Activated CD8-positive, alpha-beta memory T cell treated with anti-CD3 and anti-CD28 coated beads, Interleukin-2, amount 50 U/mL, for 24 hours (primary cell): ENCODE data around the gene GNA15.
A peak's percentile ranks its signal among the peaks of the same experiment; 100 is the strongest.
"Not testable (repeated sequence)": the region's sequence is repeated elsewhere in the genome, so short reads cannot be mapped to it uniquely, and the experiment has no call there.

Experiments used
- DNase-seq: peaks from one replicate; pipeline ENCODE4 v3.0.0-alpha.2; 2020; ENCODE audit errors: extremely low read depth

The GNA15 gene

DNA sequence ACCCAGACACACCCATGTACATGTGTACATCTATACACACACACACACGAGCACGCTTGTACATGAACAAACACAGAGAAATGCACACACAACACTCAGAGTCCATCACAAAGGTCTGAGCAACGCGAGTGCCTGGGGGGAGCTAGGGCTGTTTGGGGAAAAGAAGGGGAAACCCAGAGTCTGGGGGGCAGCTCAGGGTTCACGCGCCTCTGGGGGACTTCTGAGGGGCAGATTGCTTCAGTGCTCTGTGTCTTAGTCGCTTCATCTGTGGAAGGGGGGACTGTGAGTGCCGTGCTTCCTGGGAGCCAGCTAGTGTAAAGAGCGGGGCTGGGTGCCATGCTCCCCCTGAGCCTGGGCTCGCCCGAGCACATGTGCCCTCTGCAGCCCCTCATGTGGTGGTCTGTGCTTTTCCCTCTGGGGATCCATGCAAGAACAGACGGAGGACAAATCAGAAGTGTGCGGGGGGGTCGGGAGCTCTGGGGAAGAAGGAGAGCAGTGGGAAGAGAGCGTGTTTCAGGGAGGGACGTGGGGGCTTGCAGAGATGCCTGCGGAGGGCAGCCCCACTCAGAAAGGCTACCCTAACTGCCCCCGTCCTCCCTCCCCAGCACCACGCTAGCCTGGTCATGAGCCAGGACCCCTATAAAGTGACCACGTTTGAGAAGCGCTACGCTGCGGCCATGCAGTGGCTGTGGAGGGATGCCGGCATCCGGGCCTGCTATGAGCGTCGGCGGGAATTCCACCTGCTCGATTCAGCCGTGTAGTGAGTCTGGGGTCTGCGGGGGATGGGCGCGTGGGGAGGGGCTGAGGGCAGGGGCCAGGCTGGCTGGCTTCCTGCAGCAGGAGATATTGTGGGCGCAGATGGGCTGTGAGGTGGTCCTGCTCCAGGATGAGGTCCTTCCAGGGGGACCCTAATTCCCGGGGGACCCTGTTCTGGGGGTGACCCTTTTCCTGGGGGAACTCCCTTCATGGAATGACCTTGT, 14.0 kb downstream of the GNA15 start:
- DNase-seq = no peak

DNA sequence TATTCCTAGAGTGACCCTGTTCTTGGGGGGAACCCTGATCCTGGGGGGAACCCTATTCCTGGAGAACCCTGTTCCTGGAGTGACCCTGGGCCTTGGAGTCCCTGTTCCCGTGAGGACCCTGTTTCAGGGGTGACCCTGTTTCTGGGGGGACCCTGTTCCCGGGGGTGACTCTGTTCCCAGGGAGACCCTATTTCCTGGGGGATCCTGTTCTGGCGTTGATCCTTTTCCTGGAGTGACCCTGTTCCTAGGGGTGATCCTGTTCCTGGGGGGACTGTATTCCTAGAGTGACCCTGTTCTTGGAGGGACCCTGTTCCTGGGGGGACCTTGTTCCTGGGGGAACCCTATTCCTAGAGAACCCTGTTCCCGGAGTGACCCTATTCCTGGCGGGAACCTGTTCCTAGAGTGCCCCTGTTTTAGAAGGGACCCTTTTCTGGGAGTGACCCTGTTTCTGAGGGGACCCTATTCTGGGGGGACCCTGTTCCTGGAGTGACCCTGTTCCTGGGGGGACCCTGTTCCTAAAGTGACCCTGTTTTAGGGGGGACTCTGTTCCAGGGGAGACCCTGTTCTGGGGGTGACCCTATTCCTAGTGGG, 15.0 kb downstream of the GNA15 start:
- DNase-seq = no peak

DNA sequence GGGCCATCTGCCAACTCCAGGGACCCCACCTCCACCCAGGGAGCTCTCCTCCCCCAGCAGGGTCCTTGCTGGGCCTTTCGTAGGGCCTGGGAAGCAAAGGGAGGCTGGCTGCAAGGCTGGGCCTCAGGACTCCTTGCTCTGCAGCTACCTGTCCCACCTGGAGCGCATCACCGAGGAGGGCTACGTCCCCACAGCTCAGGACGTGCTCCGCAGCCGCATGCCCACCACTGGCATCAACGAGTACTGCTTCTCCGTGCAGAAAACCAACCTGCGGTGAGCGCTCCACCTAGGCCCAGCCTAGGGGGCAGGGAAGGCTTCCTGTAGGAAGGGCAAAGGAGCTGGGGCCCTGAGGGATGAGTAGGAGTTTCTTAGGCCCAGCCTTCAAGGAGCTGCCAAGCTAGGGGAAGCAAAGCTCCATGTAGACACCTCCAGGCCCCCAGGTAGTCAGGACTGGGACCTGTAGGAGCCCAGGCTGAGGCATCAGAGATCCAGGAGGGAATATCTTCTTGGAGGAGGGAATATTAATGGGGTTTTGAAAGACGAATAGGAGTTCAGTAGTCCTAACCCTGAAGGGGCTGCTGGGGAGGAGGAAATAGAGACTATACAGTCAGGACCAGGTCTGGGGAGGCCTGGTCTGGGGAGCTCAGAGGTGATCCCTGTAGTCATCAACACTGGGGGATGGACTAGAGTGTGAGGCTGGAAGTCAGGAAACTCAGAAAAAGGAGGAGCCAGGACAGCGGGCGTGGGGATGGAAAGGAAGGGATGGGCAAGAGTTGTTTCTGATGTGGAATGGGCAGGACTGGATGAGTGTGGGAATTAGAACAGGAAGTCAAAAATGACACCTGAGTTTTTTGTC, 16.0 kb downstream of the GNA15 start:
- no peak for DNase-seq

DNA sequence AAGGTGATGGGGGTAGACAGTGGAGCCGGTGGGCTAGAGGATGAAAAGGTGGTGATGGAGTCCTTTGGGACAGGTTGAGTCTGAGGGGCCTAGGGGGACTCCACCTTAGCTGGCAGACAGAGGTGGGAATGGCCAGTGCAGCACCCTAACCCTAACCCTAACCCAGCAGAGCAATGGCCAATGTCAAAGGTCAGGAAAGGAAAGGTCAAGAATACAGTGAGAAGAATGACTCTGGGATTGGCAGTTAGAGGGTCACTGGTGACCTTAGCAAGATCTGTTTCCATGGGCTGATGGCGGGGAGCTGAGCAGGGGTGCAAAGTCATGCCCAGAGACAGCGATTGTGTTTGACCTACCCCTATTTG, 16.6 kb downstream of the GNA15 start:
- DNase-seq = no peak

DNA sequence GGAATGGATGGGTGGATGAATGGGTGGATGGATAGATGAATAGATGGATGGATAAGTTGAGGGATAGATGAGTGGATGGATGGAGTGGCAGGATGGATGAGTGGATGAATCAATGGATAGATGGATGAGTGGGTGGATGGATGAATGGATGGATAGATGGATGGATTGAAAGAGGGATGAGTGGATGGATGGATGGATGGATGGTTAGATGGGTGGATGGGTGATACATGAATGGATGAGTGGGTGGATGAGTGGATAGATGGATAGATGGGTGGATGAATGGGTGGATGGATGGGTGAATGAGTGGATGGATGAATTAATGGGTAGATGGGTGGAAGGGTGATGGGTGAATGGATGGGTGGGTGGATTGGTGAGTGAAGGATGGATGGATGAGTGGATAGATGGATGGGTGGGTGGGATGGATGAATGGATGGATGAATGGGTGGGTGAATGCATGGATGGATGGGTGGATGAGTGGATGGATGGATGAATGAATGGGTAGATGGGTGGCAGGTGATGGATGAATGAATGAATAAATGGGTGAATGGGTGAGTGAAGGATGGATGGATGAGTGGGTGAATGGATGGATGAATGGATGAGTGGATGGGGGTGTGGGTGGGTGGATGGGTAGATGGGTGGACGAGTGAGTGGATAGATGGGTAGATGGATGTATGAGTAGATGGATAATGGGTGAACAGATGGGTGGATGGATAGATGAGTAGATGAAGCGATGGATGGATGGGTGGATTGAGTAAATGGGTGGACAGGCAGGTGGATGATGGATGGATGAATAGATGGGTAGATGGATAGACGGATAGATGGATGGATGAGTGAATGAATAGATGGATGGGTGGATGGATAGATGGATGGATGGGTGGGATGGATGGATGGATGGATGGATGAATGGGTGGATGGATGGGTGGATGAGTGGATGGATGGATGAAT, 17.7 kb downstream of the GNA15 start:
- DNase-seq = no peak

DNA sequence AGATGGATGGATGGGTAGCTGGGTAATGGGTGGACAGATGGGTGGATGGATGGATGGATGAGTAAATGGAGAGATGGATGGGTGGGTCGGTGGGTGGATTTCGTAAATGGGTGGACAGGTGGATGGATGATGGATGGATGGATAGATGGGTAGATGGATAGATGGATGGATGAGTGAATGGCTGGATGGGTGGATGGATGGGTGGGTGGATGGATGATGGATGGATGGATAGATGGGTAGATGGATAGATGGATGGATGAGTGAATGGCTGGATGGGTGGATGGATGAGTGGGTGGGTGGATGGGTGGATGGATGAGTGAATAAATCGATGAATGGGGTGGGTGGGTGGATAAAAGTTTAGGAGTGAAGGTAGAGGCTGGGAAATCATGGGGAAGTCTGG, 18.6 kb downstream of the GNA15 start:
- not testable (repeated sequence) for DNase-seq

DNA sequence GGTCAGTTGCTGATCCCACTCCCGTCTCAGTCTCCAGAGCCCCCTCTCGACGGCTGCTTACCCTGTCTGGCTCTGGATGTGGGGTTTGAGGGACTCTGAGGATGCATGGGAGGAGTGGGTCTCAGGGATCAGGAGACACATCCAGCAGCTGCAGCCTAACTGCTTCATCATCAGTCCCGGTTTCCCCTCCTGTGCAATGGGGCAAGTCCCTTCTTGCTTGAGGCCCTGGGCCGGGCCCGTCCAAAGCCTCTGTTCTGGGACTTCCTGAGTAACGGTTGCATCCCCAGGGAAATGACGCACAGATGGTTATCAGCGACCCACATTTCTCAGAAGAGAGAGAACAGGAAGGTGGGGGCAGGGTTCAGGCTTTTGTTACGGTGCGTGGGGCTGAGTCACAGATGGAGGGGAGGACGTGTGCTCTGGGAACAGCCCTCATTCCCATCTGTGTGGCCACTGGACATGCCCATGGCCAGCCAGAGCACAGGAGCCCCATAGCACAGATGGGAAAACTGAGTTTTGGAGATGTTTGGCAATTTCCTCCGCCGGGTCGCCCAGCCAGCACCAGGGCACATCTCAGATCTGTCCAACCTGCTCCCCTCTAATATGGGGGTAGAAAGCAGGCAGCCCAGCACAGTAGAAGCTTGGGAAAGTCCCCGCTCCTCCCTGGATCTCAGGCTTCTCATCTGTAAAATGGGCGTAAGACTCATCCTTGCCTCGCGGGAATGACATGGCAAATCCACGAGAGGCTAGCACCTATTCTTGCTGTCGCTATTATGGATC, 19.3 kb downstream of the GNA15 start:
- DNase-seq = peak; percentile 67

DNA sequence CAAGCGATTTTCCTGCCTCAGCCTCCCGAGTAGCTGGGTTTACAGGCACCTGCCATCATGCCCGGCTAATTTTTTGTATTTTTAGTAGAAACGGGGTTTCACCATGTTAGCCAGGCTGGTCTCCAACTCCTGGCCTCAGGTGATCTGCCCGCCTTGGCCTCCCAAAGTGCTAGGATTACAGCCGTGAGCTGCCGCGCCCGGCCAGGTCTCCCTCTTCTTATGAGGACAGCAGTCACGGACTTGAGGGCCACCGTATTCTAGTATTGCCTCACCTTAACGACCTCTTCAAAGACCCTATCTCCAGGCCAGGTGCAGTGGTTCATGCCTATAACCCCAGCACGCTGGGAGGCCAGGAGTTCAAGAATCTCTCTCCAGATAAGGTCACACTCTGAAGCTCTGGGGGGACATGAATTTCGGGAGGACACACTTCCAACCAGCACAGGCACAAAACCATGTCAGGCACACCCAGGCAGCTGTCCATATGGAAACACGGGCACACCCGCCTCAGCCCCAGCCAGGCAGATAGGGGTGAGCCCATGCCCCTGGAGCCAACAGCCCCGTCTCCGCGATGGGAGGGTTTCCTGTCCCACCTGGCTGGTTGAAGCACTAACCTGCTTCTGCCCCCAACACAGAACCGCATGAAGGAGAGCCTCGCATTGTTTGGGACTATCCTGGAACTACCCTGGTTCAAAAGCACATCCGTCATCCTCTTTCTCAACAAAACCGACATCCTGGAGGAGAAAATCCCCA, 21.4 kb downstream of the GNA15 start:
- no peak for DNase-seq

DNA sequence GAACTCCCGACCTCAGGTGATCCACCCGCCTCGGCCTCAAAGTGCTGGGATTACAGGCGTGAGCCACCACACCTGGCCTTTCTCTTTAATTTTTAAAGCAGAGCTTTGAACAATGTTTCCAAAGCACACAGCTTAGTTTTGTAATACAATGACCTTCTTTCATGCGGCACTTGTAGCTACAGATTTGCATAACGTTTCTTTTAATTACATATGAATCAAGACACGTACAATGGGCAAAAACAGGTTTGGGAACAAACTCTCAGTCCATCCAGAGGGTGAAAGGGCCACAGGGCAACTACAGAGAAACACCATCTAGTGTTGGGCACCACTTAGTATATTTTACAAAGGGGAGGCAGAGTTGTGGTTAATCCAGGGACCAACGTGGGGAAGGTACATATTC, 23.7 kb downstream of the GNA15 start:
- DNase-seq = no peak

DNA sequence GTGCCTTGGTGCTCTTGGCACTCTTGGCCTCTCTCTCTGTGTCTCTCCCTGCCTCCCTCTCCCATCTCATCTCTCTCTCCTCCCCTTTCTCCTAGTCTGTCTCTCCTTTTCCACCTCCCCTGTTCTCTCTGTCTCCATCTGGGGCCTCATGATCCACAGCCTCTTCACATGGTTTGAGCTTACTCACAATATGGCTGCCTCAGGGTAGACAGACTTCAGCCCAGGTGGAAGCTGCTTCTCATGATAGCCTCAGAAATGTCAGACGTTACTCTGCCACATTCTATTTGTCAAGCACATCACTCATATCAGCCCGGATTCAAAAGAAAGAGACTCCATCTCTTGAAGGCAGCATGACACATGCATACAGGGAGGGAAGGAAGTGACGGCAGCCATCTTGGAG, 24.4 kb downstream of the GNA15 start:
- DNase-seq = no peak

DNA sequence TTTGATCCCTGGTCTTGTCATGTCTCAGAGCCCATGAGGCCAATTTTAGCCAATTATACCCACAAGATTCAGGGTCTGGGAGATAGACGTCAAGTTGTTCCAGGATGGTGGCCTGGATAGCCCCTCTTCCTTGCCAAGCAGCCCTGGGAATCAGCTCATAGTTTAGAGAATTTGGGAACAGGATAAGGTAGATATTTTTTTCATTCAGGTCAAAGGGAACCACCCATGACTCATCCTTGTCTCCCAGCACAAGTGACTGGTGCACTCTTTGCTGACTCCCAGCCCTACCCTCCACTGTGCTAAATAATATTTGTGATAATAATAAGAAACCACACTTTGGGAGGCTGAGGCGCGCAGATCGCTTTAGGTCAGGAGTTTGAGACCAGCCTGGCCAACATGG, 25.6 kb downstream of the GNA15 start:
- DNase-seq = no peak

DNA sequence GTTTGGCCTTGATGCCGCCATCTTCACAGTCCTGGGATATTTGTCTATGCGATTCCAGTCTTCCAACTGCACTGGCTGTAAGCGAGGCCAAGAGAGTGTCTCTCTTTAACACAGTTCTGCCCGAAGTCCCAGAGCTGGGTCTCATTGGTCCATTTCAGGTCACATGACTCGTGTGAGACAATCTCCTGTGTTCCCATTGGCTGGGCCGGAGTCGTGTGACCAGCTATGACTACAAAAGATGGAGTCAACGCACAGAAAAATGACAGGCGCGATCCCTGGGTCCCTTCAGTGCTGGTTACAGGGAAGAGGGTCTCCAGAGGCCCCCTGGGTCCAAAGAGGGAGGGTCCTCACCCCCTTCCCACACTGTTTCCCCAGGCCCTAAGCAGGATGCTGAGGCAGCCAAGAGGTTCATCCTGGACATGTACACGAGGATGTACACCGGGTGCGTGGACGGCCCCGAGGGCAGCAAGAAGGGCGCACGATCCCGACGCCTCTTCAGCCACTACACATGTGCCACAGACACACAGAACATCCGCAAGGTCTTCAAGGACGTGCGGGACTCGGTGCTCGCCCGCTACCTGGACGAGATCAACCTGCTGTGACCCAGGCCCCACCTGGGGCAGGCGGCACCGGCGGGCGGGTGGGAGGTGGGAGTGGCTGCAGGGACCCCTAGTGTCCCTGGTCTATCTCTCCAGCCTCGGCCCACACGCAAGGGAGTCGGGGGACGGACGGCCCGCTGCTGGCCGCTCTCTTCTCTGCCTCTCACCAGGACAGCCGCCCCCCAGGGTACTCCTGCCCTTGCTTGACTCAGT, 26.8 kb downstream of the GNA15 start:
- no peak for DNase-seq

DNA sequence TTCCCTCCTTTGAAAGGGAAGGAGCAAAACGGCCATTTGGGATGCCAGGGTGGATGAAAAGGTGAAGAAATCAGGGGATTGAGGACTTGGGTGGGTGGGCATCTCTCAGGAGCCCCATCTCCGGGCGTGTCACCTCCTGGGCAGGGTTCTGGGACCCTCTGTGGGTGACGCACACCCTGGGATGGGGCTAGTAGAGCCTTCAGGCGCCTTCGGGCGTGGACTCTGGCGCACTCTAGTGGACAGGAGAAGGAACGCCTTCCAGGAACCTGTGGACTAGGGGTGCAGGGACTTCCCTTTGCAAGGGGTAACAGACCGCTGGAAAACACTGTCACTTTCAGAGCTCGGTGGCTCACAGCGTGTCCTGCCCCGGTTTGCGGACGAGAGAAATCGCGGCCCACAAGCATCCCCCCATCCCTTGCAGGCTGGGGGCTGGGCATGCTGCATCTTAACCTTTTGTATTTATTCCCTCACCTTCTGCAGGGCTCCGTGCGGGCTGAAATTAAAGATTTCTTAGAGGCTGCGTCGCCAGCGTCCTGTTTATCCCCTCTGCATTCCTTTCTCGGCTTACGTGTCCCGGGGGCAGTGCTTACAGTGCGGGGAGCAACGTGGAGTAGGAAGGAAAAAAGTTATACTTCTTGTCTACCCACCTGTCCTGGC, 27.5 kb downstream of the GNA15 start:
- DNase-seq = no peak

DNA sequence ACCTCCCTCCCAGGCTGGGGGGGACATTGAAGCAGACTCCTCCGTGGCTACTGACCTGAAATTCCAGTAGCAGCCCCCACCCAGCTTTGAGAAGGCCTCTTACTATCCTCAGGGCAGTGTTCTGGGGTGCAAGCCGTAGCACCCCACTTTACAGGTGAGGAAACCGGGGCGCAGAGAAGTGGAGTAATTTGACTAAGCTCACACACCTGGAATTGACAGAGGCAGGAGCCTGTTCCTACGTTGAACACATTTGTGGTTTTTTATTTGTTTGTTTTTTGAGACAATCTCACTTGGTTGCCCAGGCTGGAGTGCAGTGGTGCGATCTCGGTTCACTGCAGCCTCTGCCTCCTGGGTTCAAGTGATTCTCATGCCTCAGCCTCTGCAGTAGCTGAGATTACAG, 28.1 kb downstream of the GNA15 start:
- DNase-seq = no peak

DNA sequence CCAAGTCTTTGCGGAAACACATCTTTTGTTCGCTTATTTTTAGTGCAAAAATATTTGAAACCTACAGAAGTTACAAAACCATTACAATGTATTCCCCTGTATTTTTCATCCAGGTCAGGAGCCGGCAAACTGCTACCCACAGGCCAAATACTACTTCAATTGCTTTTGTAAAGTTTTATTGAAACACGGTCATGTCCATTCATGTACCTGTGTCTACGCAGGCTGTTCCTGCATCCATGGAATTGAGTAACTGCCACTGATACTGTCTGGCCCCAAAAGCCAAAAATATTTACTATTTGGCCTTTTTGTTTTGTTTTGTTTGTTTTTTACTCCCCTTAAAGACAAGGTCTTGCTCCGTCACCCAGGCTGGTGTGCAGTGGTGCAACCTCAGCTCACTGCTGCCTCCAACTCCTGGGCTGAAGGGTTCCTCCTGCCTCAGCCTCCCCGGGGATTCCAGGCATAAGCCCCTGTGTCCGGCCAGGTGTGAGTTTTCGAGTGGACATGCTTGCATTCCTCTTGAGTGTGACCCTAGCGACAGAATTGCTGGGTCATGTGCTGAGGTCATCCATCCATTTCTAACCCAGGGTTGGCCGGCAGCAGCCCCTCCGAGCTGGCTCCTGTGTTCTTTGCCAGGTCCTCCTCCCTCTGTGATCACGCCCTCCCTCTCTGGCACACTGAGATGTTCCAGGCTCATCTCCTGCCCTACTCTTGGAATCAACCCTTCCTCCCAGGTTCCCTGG, 31.9 kb downstream of the GNA15 start:
- no peak for DNase-seq

DNA sequence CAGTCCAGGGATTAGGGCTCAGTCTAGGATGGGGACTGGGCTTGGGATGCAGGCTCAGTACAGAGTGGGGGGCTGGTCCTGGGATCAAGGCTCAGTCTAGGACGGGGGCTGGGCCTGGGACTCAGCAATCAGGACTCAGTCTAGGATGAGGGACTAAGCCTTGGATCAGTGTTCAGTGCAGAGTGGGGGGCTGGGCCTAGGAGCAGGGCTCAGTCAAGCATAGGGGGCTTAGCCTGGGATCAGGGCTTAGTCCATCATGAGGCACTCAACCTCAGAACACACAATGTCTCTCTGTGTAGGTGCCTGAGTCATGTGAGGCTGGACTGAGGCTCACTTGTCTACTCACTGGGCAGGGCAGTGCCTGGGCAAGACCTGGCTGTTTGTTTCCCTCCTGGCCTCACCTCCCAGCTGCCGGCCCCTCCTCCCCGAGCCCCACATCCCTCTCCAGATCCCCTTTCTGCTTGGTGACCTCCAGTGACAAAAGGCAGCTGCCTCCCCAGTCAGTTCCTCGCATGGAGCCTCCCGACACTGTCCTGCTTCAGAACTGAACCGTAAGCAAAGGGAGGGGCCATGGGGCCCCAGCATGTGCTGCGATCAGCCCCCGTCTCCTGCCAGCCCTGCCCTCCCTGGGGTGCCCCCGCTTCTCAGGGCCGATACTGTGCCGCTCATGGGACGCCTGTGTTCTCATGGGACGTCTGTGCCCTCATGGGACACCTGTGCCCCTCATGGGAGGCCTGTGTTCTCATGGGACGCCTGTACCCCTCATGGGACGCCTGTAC, 36.2 kb downstream of the GNA15 start:
- no peak for DNase-seq

DNA sequence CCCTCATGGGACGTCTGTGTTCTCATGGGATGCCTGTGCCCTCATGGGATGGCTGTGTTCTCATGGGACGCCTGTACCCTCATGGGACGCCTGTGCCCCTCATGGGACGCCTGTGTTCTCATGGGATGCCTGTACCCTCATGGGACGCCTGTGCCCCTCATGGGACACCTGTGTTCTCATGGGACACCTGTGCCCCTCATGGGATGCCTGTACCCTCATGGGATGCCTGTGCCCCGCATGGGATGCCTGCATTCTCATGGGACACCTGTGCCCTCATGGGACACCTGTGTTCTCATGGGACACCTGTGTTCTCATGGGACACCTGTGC, 36.8 kb downstream of the GNA15 start:
- DNase-seq = not testable (repeated sequence)
